T-helper 22 cell (primary cell): ENCODE measurements around the gene PDPK1.
"Not testable (repeated sequence)": the region's sequence is repeated elsewhere in the genome, so short reads cannot be mapped to it uniquely, and the experiment has no call there.

Source experiments
- DNase-seq: peaks from one replicate; pipeline ENCODE4 v3.0.0-alpha.2; 2020; ENCODE audit warnings: low read depth

Gene PDPK1

GRCh38 chr16:2523801-2524231, 14.0 kb upstream of the PDPK1 start:
- DNase-seq = no peak

- no peak for DNase-seq
These were observed 13.4 kb upstream of the PDPK1 start for GRCh38 chr16:2524339-2524938.

DNA sequence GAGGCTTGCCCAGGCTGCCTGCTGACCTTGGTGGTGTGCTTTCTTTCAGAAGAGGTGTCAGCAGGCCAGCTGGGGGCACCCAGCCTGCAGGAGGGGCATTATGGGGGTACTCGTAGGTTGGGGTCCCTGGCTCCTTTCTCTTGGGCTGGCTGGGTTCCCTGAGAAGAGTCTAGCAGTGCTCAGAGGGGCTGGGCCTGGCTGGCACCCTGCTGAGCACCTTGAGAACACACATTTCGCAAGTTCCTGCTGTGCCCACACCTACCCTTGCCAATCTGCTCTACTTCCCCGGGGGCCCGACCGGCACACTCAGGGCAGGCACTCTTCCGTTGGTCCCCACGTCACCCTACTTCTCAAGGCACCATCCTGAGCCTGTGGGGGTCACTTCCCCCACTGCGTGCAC, 11.7 kb upstream of the PDPK1 start:
- no peak for DNase-seq

- no peak for DNase-seq
These were observed 10.6 kb upstream of the PDPK1 start for GRCh38 chr16:2527071-2527783.

- no peak for DNase-seq
These were observed 10.1 kb upstream of the PDPK1 start for GRCh38 chr16:2527784-2528100.

DNA sequence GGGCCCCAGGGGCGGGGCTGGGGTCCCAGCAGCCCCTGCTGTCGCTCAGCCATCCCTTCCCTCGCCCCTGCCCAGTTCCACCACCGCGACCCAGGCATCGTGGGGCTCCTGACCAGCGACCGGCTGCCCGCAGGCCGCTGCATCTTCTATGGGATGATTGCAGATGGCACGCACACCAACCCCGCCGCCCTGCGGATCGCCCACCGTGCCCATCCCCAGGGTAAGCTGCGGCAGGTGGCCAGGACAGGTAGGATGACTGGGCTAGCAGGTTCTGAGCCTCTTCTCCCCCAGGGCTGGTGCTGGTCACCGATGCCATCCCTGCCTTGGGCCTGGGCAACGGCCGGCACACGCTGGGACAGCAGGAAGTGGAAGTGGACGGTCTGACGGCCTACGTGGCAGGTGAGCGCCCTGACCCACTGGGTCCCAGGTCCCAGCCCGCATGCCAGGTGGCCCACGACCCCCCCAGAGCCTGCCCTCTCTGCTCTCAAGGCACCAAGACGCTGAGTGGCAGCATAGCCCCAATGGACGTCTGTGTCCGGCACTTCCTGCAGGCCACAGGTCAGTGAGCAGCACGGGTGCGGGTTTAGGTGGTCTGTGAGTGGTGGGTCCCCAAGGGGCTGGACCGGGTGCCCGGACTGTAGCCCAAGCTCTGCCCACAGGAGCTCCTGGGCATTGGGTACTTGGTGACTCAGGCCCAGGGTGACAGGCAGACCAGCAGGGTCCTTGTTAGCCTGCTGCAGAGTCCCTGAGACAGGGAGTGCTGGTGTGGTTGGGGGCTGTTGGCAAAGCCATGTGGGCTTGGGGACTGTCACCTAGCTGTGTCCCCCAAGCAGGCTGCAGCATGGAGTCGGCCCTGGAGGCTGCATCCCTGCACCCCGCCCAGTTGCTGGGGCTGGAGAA, 9.4 kb upstream of the PDPK1 start:
- no peak for DNase-seq

DNA sequence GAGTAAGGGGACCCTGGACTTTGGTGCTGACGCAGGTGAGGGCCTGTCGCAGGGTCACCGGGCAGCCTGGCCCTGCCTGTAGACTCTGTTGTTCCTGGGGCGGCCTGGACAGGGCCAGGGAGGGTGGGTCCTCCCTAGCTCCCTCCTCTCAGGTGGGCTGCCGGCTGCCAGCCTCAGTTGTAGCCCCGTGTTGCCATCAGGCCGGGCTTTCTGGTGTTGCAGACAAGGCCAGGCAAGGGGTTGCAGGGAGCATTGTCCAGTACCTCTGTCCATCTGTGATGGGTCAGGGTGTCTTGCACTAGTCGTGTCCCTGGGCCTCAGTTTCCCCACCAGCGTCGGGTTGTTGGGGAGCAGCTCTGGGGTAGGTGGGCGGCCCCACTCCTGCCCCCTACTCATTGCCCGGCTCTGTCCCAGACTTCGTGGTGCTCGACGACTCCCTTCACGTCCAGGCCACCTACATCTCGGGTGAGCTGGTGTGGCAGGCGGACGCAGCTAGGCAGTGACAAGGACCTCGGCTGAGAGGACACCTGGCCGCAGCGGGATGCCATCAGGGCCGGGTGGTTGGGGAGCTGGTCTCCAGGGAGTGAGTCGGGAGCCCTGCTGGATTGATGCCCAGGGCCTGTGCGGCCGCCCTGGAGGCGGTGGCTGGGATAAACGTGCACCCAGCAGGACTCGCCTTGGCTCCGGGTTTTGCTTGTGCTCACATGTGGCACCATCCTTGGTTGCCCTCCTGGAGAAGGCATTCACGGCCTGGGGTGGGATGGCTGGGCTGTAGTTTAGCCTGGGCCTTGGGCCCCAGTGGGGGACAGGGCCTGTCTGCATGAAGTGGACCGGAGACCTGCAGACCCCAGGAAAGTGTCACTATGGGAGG, 8.5 kb upstream of the PDPK1 start:
- DNase-seq = no peak

DNA sequence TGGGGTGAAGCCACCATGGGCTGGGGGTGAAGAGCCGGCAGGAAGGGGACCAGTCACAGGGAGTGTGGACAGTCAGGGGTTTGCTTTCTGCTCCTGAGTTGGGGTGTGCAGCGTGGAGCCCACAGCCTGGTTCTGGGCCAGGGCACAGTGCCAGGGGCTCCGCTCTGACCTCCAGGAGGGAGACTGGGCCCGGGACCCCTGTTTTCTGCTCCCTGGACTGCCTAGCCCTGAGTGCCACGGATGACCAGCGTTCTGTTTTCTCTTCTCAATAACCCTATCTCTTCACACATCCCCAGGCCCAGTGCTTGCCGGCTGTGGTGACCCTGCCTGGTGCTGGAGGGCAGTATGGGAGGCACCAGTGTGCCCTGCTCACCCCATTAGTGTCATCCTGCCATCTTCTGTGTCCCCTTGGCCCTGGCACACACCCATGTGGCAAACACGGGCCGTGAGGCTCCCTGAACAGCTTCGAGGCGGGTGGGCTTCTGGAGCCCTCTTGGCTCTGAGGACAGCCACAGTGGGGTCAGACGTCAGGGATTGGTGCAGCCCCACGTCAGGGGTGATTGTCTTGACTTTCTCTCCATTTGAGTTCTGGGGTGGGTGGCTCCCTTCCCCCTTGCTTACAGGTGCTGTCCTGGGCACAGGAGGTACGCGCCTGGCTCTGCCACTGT, 7.7 kb upstream of the PDPK1 start:
- DNase-seq = no peak

GRCh38 chr16:2530629-2531318, 7.0 kb upstream of the PDPK1 start:
- DNase-seq = no peak

DNA sequence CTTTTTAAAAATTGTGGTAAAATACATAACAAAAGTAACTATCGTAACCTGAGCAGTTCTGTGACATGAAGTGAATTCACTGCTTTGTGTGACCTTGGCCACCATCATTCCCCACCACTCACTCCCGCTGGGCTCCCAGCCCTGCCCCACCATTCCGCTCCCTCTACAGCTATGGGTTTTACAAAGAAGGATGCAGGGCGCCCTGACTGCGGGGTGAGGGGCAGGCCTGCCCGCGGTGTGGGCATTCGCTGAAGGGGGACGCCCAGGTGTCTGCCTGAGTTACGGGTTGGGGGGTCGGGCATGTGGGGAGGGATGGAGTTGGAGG, 6.5 kb upstream of the PDPK1 start, which contains the start of gene CEMP1:
CEMP1 (minus strand) TSS at position 38 of the 325 bp plus-strand sequence. CDS start 335 bp downstream, outside the sequence.
- DNase-seq = no peak

GRCh38 chr16:2531696-2532493, 5.9 kb upstream of the PDPK1 start:
- peak; percentile 95 for DNase-seq

DNA sequence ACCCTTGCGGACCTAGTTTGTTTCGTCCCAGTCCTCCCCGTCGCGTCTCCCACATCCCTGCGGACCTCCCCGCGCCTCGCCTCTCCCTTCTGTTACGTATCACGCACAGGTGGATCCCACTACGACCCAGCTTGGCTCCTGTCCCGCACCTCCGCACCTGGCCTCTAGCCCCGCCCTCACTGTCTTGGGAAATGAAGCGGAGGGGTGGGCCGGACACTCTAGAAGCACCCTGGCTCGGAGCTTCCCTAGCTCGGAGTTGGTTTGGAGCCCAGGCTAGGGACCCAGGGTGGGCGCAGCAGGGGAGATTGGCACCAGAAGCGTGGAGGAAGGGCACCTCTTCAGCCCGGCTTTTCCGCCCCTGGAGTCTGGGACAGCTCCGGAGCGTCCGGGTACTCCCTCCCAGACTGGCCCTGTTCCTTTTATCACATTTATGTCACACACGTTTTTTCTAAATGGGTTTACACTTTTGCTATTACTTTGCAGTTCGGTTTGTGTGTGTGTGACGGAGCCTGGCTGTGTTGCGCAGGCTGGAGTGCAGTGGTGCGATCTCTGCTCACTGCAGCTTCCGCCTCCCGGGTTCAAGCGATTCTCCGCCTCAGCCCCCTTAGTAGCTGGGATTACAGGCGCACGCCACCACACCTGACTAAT, 5.2 kb upstream of the PDPK1 start:
- peak; percentile 51 for DNase-seq

DNA sequence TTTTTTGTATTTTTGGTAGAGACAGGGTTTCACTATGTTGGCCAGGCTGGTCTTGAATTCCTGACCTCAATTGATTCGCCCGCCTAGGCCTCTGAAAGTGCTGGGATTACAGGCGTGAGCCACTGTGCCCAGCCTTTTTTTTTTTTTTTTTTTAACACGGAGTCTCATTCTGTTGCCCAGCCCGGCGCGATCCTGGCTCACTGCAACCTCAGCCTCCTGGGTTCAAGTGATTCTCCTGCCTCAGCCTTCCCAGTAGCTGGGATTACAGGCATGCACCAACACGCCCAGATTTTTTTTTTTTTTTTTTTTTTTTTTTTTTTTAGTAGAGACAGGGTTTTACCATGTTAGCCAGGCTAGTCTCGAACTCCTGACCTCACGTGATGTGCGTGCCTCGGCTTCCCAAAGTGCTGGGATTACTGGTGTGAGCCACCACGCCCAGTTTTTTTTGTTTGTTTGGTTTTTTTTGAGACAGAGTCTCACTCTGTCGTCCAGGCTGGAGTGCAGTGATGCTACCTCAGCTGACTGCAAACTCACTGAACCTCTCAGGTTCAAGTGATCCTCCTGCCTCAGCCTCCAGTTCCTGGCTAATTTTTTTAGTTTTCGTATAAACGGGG, 4.6 kb upstream of the PDPK1 start:
- DNase-seq = not testable (repeated sequence)

- no peak for DNase-seq
These were observed 3.9 kb upstream of the PDPK1 start for GRCh38 chr16:2533912-2534311.

GRCh38 chr16:2534335-2534734, 3.5 kb upstream of the PDPK1 start:
- DNase-seq = not testable (repeated sequence)

GRCh38 chr16:2535625-2536013, 2.2 kb upstream of the PDPK1 start:
- no peak for DNase-seq

DNA sequence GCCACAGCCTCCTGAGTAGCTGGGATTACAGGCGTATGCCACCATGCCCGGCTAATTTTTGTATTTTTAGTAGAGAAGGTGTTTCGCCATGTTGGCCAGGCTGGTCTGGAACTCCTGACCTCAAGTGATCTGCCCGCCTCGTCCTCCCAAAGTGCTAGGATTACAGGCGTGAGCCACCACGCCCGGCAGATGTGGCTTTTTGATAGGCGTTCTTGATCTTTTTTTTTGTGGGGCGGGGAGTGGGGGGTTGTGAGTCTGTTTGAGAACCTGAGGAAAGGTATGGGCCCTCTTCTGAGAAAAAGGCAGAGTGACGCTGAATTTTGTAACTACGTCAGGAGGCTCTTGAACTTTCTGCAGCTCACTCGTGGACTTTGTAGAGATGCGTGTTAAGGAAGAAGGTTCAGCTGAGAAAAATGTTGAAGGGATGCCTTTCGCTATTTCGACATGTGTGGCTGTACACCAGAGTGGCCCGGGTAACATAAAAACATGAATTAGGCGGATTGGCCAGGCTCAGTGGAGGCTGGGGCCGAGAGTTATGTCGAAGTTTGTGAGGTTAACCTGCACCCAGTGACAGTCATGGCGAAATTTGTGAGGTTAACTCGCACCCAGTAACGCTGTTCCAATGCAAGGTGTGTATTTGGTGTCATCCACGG, 1.5 kb downstream of the PDPK1 start:
- not testable (repeated sequence) for DNase-seq

DNA sequence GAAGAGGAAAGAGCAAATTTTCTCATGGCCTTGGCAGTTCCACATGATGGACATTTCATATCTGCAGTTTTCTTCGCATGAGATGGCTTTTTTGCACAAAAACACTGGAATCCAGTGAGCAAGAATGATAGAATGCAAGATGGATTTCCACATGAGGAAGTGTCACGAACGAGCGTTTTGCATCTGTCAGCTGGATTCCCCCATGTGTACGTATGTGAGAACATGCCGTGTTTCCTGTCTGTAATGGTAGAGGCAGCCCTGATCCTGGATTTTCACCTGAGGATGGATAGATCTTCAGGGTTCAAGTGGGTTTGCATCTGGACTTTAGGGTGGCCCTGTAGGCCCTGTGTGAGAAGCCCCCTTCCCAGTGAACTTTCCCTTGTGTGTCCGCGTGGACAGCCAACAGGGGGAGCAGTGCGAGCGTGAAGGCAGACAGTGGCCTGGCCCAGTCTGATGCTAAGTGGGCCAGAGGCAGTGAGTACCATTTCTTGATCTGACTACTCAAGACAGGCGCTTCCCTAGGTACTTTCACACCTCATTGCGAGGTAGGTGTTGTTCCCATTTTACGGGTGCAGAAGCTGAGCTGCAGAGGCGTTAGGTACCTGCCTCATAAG, 2.1 kb downstream of the PDPK1 start:
- not testable (repeated sequence) for DNase-seq
